T-helper 2 cell treated with Interferon-gamma antibody and Interleukin-4, amounts not matched to agents 5 μg/mL and 100 μg/mL, for 36 hours (primary cell): ENCODE data around the gene IQCC.
"Not testable (repeated sequence)": the region's sequence is repeated elsewhere in the genome, so short reads cannot be mapped to it uniquely, and the experiment has no call there.

ENCODE experiments used
- DNase-seq: peaks from one replicate; pipeline ENCODE4 v3.0.0; 2021; ENCODE audit warnings: low spot score
- H3K27ac Mint-ChIP-seq: one replicate; pipeline ENCODE4 v1.8.0; 2021; ENCODE audit warnings: mild to moderate bottlenecking, mixed read lengths
- H3K27me3 Mint-ChIP-seq: one replicate; pipeline ENCODE4 v1.8.0; 2021; ENCODE audit warnings: low read depth, mixed read lengths
- H3K36me3 Mint-ChIP-seq: one replicate; pipeline ENCODE4 v1.8.0; 2021; ENCODE audit warnings: low read depth, mixed read lengths
- H3K4me1 Mint-ChIP-seq: one replicate; pipeline ENCODE4 v1.8.0; 2021; ENCODE audit warnings: low read depth, mixed read lengths
- H3K4me3 Mint-ChIP-seq: one replicate; pipeline ENCODE4 v1.8.0; 2022; ENCODE audit warnings: mild to moderate bottlenecking, moderate library complexity, mixed read lengths
- H3K9me3 Mint-ChIP-seq: one replicate; pipeline ENCODE4 v1.8.0; 2021; ENCODE audit warnings: mixed read lengths

Gene IQCC

GRCh38 chr1:32205401-32206370, at the start of gene IQCC:
Gene IQCC, plus strand, starts transcription at chr1:32205671. Its CDS starts 11 bp downstream, at chr1:32205682.
- Mint-ChIP-seq H3K36me3 (peaks cover 18% of the 10 kb centered on the region), H3K27me3 (no peaks in the 10 kb centered on the region), H3K9me3 (no peaks in the 10 kb centered on the region), H3K4me3 (peak within 1 kb of the TSS; percentile 89), H3K27ac (peak within 1 kb of the TSS; percentile 84), H3K4me1 (peaks cover 26% of the 10 kb centered on the region)
- peak; percentile 88 for DNase-seq

- Mint-ChIP-seq H3K36me3 (peaks cover 58% of the 10 kb centered on the region), H3K27ac (no peak overlapping the region), H3K4me3 (no peak overlapping the region), H3K4me1 (peaks cover 4% of the 10 kb centered on the region), H3K9me3 (no peaks in the 10 kb centered on the region), H3K27me3 (no peaks in the 10 kb centered on the region)
- no peak for DNase-seq
Observed at GRCh38 chr1:32159189-32159588, 46.3 kb upstream of the IQCC start.

DNA sequence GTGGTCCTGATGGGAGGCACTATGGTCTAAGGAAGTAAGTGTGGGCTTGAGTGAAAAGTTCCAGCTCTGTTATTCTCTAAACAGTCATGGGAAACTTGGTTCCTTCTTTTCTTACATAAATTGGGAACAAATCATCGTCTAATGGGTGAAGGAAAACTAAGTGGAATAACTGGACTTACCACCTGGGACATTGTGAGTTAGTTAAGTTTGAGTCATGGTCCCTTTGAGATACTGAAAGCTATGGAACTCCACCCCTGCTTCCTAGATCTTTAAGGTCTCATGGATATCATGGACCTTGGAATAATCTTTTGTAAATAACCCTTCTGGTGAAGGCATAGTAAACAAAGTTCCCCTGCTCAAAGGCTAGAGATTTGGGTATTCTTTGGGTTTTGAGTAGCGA, 42.1 kb upstream of the IQCC start:
- H3K4me3 Mint-ChIP-seq: no peak overlapping the region
- no peak overlapping the region for H3K27ac Mint-ChIP-seq
- peaks cover 54% of the 10 kb centered on the region for H3K36me3 Mint-ChIP-seq
- DNase-seq: no peak
- H3K9me3 Mint-ChIP-seq: no peaks in the 10 kb centered on the region
- H3K27me3 Mint-ChIP-seq: no peaks in the 10 kb centered on the region
- peaks cover 4% of the 10 kb centered on the region for H3K4me1 Mint-ChIP-seq

GRCh38 chr1:32165633-32166032, 39.8 kb upstream of the IQCC start:
- H3K36me3 Mint-ChIP-seq: peaks cover 50% of the 10 kb centered on the region
- not testable (repeated sequence) for DNase-seq, H3K4me1 Mint-ChIP-seq, H3K4me3 Mint-ChIP-seq, H3K27me3 Mint-ChIP-seq, H3K27ac Mint-ChIP-seq, H3K9me3 Mint-ChIP-seq

GRCh38 chr1:32170991-32171390, 34.5 kb upstream of the IQCC start:
- H3K9me3 Mint-ChIP-seq: no peaks in the 10 kb centered on the region
- no peak for DNase-seq
- peaks cover 51% of the 10 kb centered on the region for H3K36me3 Mint-ChIP-seq
- H3K27ac Mint-ChIP-seq: no peak overlapping the region
- H3K4me1 Mint-ChIP-seq: peaks cover 9% of the 10 kb centered on the region
- H3K4me3 Mint-ChIP-seq: no peak overlapping the region
- no peaks in the 10 kb centered on the region for H3K27me3 Mint-ChIP-seq

GRCh38 chr1:32172621-32173245, 32.7 kb upstream of the IQCC start:
- peaks cover 41% of the 10 kb centered on the region for H3K36me3 Mint-ChIP-seq
- H3K9me3 Mint-ChIP-seq: no peaks in the 10 kb centered on the region
- no peaks in the 10 kb centered on the region for H3K27me3 Mint-ChIP-seq
- H3K4me1 Mint-ChIP-seq: peaks cover 9% of the 10 kb centered on the region
- H3K4me3 Mint-ChIP-seq: no peak overlapping the region
- no peak for DNase-seq
- no peak overlapping the region for H3K27ac Mint-ChIP-seq

DNA sequence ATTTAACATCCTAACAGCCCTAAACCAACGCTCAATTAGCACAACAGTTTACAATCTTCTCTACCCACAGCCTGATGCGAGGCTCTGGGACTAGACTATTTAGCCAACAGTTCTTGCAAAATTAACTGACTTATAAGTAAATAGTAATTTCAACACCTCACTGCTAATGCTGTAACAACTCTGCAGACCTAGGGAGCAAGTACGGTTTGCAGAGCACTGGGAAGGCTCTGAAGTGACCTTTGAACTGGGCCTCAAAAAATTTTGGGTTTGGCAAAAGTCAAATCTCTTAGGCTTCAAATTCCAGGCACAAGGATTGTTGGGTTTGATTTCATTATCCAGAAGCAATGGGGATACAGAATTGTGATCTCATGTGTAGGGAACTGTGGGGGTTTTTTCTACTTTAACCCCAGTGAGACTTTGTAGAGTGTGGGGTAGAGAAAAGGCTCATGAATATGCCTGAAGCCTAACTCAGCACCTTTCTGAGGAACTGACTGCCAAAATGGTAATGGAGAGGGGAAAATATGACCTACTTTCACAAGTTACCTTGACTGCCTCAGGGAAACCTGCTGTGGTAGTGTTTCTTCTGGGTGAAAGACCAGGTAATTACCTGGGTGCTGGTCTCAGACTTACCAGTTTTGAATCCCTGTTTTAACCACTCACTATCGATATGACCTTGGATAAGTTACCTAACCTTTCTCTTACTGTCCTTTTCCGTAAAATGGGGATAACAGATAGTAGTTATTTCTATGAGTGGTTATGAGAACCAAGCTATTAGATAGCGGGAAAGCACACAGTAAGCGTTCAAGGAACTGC, 26.9 kb upstream of the IQCC start:
- DNase-seq: no peak
- Mint-ChIP-seq H3K27me3 (no peaks in the 10 kb centered on the region), H3K36me3 (peaks cover 34% of the 10 kb centered on the region), H3K4me3 (peak overlapping the region; percentile 96), H3K4me1 (peaks cover 22% of the 10 kb centered on the region), H3K9me3 (no peaks in the 10 kb centered on the region), H3K27ac (peak overlapping the region; percentile 97)

DNA sequence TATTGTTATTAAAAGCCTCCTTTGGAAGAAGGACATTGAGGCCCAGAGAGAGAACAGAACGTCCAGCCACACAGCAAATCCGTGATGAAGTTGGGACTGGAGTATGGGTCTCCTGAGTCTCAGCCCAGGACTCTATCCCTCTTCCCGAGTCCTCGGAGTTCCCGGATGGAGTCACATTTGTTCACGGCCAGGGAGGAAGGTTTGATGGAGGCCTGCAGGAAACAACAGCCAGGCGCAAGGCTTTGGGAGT, 26.4 kb upstream of the IQCC start:
- Mint-ChIP-seq H3K4me3 (peak overlapping the region; percentile 96), H3K27me3 (no peaks in the 10 kb centered on the region), H3K9me3 (no peaks in the 10 kb centered on the region), H3K4me1 (peaks cover 26% of the 10 kb centered on the region), H3K36me3 (peaks cover 37% of the 10 kb centered on the region), H3K27ac (peak overlapping the region; percentile 97)
- DNase-seq: no peak

- peak within 1 kb of the TSS; percentile 97 for H3K27ac Mint-ChIP-seq
- DNase-seq: peak; percentile 93
- no peaks in the 10 kb centered on the region for H3K9me3 Mint-ChIP-seq
- peak within 1 kb of the TSS; percentile 96 for H3K4me3 Mint-ChIP-seq
- H3K27me3 Mint-ChIP-seq: no peaks in the 10 kb centered on the region
- peaks cover 30% of the 10 kb centered on the region for H3K4me1 Mint-ChIP-seq
- peaks cover 38% of the 10 kb centered on the region for H3K36me3 Mint-ChIP-seq
Observed at GRCh38 chr1:32179443-32180185, 25.9 kb upstream of the IQCC start, which contains the start of gene TXLNA. Gene TXLNA, plus strand, starts transcription at chr1:32179675. Its CDS starts 671 bp downstream, at chr1:32180346.

- H3K4me1 Mint-ChIP-seq: peaks cover 34% of the 10 kb centered on the region
Observed at GRCh38 chr1:32180186-32181060, 25.0 kb upstream of the IQCC start.

GRCh38 chr1:32181065-32181464, 24.4 kb upstream of the IQCC start:
- Mint-ChIP-seq H3K4me1 (peaks cover 35% of the 10 kb centered on the region), H3K4me3 (peak overlapping the region; percentile 93), H3K9me3 (no peaks in the 10 kb centered on the region), H3K27ac (peak overlapping the region; percentile 92), H3K27me3 (no peaks in the 10 kb centered on the region), H3K36me3 (peaks cover 44% of the 10 kb centered on the region)
- DNase-seq: no peak

More at GRCh38 chr1:32180186-32181060, 25.0 kb upstream of the IQCC start:
- Mint-ChIP-seq H3K27ac (peak overlapping the region; percentile 92), H3K27me3 (no peaks in the 10 kb centered on the region), H3K4me3 (peak overlapping the region; percentile 93), H3K36me3 (peaks cover 42% of the 10 kb centered on the region), H3K9me3 (no peaks in the 10 kb centered on the region)
- DNase-seq: peak; percentile 28

- peak overlapping the region; percentile 93 for H3K4me3 Mint-ChIP-seq
- no peaks in the 10 kb centered on the region for H3K9me3 Mint-ChIP-seq
- H3K36me3 Mint-ChIP-seq: peaks cover 49% of the 10 kb centered on the region
- H3K27ac Mint-ChIP-seq: peak overlapping the region; percentile 92
- no peaks in the 10 kb centered on the region for H3K27me3 Mint-ChIP-seq
- H3K4me1 Mint-ChIP-seq: peaks cover 40% of the 10 kb centered on the region
- DNase-seq: no peak
Observed at GRCh38 chr1:32181563-32181962, 23.9 kb upstream of the IQCC start.
